ENCODE data around the gene GIT1. TPM values are rescaled to one million over a fixed set of nuclear protein-coding genes. Genes with fewer than 3 reads are reported as not detected.
"Not testable (repeated sequence)": the region's sequence is repeated elsewhere in the genome, so short reads cannot be mapped to it uniquely, and the experiment has no call there.

Gene GIT1
- total RNA-seq, 4 donors from 2014 or later: 31.9 to 66.7 (median 52.6) TPM

- peak in 1 of 3 donors; percentile 43 for DNase-seq
- peak overlapping the region in 3 of 4 donors; percentile 8 to 94 (median 19) for H3K27ac ChIP-seq
- peaks cover 0 to 9% (median 0%) of the 10 kb centered on the region in 3 donors for H3K36me3 ChIP-seq
- H3K27me3 ChIP-seq: no peaks in the 10 kb centered on the region
- H3K4me1 ChIP-seq: peaks cover 0 to 39% (median 25%) of the 10 kb centered on the region in 4 donors
- TF ChIP-seq, protein P1, sequence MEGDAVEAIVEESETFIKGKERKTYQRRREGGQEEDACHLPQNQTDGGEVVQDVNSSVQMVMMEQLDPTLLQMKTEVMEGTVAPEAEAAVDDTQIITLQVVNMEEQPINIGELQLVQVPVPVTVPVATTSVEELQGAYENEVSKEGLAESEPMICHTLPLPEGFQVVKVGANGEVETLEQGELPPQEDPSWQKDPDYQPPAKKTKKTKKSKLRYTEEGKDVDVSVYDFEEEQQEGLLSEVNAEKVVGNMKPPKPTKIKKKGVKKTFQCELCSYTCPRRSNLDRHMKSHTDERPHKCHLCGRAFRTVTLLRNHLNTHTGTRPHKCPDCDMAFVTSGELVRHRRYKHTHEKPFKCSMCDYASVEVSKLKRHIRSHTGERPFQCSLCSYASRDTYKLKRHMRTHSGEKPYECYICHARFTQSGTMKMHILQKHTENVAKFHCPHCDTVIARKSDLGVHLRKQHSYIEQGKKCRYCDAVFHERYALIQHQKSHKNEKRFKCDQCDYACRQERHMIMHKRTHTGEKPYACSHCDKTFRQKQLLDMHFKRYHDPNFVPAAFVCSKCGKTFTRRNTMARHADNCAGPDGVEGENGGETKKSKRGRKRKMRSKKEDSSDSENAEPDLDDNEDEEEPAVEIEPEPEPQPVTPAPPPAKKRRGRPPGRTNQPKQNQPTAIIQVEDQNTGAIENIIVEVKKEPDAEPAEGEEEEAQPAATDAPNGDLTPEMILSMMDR (IDR thresholded peaks at IDR 0.05): no peak
- no peak for TF ChIP-seq POLR2A (IDR thresholded peaks at IDR 0.05)
- H3K9me3 ChIP-seq: no peaks in the 10 kb centered on the region
- H3K4me3 ChIP-seq: no peak overlapping the region
These were observed 29.8 kb downstream of the GIT1 start for GRCh38 chr17:29559640-29560039.

DNA sequence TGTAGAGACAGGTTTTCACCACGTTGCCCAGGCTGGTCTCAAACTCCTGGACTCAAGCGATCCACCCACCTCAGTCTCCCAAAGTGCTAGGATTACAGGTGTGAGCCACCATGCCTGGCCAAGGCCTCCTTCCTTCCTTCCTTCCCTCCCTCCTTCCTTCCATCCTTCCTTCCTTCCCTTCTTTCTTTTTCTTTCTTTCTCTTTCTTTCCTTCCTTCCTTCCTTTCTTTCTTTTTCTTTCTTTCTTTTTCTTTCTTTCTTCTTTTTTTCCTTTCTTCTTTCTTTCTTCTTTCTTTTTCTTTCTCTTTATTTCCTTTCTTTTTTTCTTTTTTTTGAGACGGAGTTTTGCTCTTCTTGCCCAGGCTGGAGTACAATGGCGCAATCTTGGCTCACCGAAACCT lies 31.3 kb downstream of the GIT1 start:
- H3K4me3 ChIP-seq, DNase-seq, H3K27me3 ChIP-seq, H3K27ac ChIP-seq, H3K36me3 ChIP-seq, H3K9me3 ChIP-seq: not testable (repeated sequence)
- H3K4me1 ChIP-seq: peaks cover 0 to 35% (median 19%) of the 10 kb centered on the region in 4 donors

GRCh38 chr17:29557739-29558116 lies 31.7 kb downstream of the GIT1 start:
- no peaks in the 10 kb centered on the region for H3K27me3 ChIP-seq
- DNase-seq: no peak
- H3K4me3 ChIP-seq: no peak overlapping the region
- H3K9me3 ChIP-seq: no peaks in the 10 kb centered on the region
- no peak overlapping the region for H3K27ac ChIP-seq
- H3K4me1 ChIP-seq: peaks cover 0 to 33% (median 16%) of the 10 kb centered on the region in 4 donors
- peaks cover 0 to 9% (median 0%) of the 10 kb centered on the region in 3 donors for H3K36me3 ChIP-seq
- no peak for TF ChIP-seq POLR2A (IDR thresholded peaks at IDR 0.05)
- TF ChIP-seq, protein P1 (IDR thresholded peaks at IDR 0.05): no peak

DNA sequence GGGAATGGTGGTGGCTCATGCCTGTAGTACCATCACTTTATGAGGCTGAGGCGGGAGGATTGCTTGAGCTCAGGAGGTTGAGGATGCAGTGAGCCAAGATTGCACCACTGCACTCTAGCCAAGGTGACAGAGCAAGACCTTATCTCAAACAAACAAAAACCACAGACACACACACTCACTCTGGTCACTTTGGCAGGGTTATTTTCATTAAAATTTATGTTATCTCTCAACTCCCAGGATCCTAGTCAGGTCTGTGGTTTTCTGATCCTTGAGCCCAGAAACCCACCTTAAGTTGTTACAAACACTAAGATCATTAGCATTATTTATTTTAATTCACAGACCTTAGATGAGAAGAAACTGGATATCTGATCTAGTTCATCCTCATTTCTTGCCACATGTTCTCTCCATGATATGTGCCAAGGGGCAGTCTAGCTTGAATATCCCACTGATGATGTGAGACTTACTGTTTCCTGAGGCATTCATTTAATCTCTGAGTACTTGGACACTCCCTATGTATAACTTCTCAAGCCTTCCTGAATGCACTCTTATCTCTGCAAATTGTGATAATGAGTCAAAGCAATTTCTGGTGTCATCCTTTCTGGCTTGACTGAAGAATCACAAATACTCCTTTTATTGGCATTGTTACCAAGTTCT lies 32.2 kb downstream of the GIT1 start:
- Histone ChIP-seq H3K4me3 (no peak overlapping the region), H3K27me3 (no peaks in the 10 kb centered on the region), H3K9me3 (no peaks in the 10 kb centered on the region), H3K4me1 (peaks cover 0 to 30% (median 11%) of the 10 kb centered on the region in 4 donors), H3K36me3 (peaks cover 0 to 4% (median 0%) of the 10 kb centered on the region in 3 donors), H3K27ac (no peak overlapping the region)
- no peak for TF ChIP-seq POLR2A (IDR thresholded peaks at IDR 0.05)
- TF ChIP-seq, protein P1 (IDR thresholded peaks at IDR 0.05): no peak
- no peak for DNase-seq

GRCh38 chr17:29555840-29556239 lies 33.6 kb downstream of the GIT1 start:
- Histone ChIP-seq H3K4me1 (peaks cover 0 to 16% (median 8%) of the 10 kb centered on the region in 4 donors), H3K27me3 (no peaks in the 10 kb centered on the region), H3K9me3 (no peaks in the 10 kb centered on the region), H3K36me3 (no peaks in the 10 kb centered on the region), H3K27ac (no peak overlapping the region), H3K4me3 (no peak overlapping the region)
- no peak for DNase-seq
- no peak for TF ChIP-seq POLR2A (IDR thresholded peaks at IDR 0.05)
- TF ChIP-seq, protein P1 (IDR thresholded peaks at IDR 0.05): no peak

GRCh38 chr17:29549177-29549923 lies 40.1 kb downstream of the GIT1 start:
- Histone ChIP-seq H3K4me1 (no peaks in the 10 kb centered on the region), H3K27ac (no peak overlapping the region), H3K27me3 (no peaks in the 10 kb centered on the region), H3K9me3 (no peaks in the 10 kb centered on the region), H3K36me3 (no peaks in the 10 kb centered on the region), H3K4me3 (no peak overlapping the region)
- TF ChIP-seq POLR2A (IDR thresholded peaks at IDR 0.05): no peak
- TF ChIP-seq, protein P1 (IDR thresholded peaks at IDR 0.05): no peak
- DNase-seq: no peak
